ENCODE data around the gene STAT6.
"Not testable (repeated sequence)": the region's sequence is repeated elsewhere in the genome, so short reads cannot be mapped to it uniquely, and the experiment has no call there.

The STAT6 gene

DNA sequence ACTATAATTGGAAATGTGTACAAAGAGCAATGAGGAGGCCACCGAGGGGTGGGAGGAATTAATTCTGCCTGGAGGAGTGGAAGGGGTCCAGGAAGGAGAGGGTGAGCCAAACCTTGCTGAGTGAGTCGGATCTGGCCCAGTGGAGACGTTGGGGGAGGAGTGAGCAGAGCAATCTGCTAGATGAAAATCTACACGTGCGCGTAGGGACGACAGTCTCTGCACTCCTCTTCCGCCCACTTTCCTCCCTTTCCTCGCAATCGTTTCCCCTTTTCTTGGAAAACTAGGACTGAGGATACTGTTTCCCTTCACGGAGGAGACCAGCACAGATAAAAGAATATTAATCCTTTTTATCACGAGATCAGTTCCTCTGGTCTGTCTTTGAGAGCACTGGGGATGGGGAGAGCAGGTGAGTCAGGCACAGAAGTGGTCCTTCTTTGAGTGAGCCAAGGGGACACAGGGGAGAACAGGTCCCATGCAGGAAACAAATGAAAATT lies 25.1 kb downstream of the STAT6 start:
- DNase-seq: peak; percentile 32

DNA sequence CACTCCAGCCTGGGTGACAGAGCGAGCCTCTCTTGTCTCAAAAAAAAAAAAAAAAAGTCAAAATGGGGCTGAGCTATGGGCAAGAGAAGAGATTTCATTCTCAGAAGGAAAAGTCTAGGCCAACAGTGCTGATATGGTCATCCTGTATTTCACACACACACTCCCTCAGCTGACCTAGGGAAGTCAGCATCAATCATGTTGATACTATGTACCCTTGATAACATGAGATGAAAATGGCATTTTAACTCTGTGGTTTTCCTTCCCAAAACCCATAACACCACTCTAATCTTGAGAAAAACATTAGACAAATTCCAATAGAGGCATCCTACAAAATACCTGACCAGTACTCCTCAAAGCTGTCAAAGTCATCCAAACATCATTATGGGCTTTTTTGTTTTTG lies 30.3 kb downstream of the STAT6 start:
- no peak for DNase-seq

DNA sequence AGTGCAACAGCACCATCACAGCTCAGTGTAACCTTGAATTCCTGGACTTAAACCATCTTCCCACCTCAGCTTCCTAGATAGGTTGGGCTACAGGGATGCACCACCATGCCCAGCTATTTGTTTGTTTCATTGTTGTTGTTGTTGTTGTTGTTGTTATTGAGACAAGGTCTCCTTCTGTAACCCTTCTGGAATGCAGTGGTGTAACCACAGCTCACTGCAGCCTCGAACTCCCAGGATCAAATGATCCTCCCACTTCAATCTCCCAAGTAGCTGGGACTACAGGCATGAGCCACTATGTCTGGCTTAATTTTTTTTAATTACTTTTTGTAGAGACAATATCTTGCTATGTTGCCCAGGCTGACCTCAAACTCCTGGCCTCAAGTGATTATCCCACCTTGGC lies 31.3 kb downstream of the STAT6 start:
- DNase-seq: no peak

DNA sequence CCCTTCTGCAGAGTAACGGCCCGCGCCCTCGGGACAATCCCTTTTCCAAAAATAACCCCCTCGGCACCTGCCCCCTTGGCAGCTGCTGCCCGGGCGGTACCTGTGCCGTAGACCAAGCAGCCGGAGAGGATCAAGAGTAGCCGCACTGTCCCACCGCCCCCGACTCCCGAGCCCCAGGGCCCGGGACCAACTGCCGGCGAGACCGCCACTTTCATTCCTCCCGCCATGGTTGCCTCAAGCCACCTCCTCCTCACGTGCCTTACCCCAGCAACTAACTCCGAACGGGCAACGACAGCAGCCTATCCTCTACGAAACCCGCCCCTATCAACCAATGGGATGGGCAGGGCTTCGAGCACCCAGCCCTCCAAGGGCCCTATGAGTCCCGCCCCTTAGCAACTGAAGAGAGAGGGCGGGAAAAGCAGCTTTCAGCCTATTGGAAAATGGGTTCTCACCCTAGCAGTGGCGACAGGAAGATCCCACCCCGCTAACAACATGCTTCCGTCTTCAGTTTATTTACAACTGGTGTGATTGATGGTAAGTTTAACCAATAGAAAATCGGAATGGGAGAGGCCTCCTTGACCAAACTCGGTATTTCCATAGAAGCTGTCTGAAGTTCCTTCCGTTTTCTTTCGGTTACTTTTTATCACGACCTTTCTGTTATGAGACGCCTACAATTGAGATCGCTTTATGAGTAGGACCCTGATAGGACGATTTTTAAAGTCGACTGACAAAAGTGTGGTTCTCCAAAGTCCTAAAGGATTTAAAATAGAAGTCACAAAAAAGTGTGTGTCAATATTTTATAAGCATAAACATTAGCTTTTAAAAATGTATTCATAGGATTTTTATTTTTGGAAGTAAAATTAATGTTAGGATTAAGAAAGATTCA lies 32.4 kb downstream of the STAT6 start, which contains the start of gene NEMP1:
TSS of gene NEMP1 (minus strand) at position 273 of the 886 bp plus-strand sequence. CDS start at position 227, 46 bp downstream.
- DNase-seq: peak; percentile 87

DNA sequence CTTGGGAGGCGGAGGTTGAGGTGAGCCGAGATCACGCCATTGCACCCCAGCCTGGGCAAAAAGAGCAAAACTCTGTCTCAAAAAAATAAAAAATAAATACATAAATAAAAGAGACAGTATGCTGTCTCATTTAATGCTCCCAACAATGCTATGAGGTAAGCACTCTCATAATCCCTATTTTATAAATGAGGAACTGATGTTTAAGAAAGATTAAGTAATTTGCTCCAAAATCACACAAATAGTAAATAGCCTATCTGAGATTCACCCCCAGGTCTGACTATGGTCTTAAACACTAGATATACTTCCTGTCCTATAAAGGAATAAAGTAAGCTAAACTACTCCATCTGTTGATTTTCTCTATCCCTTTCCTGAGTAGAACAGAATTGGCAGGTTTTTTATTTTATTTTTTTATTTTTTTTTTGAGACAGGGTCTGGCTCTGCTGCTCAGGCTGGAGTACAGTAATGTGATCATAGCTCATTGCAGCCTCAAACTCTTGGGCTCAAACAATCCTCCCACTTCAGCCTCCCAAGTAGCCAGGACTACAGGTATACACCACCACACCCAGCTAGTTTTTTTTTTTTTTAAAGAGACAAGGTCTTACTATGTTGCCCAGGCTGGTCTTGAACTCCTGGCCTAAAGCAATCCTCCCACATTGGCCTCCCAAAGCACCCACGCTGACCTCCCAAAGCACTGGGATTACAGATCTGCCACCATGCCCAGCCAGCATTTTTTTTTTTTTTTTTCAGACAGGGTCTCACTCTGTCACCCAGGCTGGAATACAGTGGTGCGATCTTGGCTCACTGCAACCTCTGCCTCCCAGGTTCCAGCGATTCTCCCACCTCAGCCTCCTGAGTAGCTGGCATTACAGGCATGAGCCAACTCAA lies 37.4 kb downstream of the STAT6 start:
- DNase-seq: not testable (repeated sequence)

DNA sequence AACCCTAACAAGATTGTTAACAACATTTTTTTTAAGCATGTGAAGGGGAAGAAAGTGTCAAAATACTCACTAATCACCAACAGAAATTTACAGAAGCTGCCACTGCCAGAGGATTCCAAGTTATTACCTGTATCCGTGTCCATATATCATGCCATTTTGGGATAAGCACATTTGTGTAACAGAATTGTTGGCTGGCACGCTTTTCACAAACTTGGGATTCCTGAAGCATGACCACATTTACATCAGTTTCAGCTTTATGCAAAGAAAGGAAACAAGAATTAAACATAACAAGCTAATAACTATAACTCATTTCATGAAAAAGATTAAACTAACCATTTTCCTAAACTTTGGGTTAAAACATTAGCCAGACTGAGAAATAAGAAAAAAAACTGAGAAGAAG lies 38.5 kb downstream of the STAT6 start:
- no peak for DNase-seq

DNA sequence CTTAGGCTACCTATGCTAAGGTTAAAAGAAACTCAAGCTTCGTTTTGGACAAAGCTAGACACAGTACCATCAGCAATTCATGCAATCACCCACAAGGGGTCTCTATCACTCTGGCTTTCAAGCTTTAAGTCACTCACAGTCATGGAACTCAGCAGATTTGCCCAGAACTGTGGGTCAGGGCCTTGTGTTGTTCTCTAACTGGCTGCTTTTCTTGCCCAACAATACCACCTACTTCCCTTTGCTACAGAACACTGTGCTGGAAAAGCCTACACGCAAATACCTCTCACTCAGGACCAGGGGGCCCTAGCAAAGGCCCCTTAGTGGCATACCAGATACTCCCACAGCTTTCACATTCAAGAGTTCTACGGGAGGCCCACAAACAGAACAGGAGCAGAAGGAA lies 41.6 kb downstream of the STAT6 start:
- no peak for DNase-seq

DNA sequence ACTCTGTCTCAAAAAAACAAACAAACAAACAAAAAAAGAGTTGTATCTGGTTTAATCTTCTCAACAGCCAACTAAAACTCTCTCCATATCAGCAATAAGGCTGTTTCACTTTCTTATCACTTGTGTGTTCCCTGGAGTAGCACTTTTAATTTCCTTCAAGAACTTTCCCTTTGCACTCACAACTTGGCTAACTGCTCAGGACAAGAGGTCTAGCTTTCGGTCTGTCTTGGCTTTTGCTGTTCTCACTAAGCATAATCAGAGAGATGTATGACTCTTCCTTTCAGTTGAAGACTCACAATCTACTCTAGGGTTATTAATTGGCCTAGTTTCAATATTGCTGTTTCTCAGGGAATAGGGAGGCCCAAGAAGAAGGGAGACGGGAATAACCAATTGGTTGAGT lies 44.9 kb downstream of the STAT6 start:
- no peak for DNase-seq

DNA sequence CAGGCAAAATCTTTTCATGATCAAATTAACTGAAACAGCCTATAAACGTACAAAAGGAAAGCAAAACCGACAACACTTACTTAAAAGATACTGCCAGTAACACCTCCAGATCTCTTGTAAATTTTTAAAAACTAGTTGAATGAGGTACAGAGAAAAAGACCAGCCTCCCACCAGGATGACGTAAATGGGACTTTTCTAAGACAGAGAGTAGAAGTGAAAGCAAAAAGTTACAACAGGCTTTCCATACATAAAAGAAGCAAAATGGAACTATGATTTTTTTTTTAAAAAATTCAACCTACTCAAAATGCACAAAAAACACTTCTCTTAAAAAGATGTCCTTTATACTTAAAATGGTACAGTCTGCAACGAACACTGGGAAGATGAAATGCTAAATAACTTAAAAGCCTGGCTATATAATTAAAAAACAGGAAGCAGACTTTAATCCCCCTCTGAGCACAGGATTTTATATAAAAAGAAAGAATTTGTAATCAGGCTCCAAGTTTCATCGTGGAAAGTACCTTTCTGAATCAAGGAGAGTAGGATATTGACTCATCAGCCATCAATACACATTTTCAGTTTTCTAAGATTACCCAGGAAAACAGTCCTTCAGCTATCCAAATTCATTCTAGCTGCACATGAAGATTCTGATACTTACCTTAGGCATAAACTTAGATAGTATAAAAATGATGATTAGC lies 47.0 kb downstream of the STAT6 start:
- no peak for DNase-seq

DNA sequence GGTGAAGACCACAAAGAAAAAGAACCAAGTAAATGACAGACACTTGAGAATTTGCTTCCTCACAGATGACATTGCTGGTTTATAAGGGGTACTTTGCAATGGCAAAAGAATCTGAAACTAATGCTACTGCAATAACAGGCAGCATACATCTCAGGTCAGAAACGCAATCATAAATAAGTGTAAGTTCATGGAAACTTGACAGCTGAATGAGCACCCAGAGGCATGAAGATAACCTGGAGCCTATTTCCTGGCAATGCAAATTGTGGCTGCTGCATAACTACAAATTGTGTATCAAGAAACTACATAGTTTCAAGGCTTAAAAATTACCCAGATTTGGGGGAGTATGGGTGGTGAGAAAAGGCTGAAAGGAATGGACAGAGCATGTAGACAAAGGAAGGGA lies 52.7 kb downstream of the STAT6 start:
- DNase-seq: no peak

DNA sequence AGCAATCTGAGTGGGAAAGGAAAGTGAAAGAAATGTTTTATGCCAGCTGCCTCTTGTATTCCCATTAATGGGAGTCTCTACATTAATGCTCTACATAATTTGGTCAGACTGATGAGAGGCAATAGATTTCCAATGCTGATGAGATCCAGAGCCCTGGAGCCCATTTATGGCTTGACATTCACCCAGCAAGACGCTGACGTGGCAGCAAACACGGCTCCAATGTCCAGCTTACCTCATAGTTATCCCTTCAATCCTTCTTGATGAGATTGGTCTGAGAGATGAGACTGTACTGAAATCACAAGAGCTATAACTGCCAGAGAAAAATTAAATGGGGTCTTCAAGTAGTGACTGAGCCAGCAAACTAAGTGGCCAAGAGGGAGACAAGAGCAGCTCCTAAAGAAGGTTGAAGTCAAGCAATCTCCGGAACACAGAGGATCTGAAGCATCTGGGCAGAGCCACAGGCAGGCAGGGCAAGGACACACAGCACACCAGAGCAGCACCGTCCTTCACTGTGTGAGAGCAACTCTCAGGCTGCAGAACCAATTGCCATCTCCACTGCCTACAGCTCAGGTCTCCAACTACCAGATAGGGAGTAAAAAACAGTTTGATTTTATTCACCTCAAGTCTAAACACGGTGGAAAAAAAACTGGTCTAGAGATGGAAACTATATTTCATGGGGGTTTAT lies 54.0 kb downstream of the STAT6 start:
- no peak for DNase-seq

DNA sequence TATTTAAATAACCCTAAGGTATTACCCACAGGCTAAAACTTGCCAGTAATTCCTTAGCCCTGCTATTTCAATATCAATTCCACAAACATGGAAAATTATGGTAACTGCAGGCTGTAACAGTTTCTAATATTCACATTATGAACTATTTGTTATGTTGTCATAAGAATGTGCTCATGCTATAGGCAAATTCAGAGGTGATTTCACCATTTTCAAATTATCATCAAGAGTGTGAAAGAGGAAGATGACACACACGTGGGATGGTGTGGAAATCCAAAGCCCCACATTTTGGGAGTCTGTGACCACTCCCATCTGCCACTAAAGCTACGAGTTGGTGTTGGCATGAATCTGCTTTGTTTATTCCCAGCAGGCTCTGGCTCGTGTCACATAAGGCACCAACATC lies 55.3 kb downstream of the STAT6 start:
- no peak for DNase-seq

DNA sequence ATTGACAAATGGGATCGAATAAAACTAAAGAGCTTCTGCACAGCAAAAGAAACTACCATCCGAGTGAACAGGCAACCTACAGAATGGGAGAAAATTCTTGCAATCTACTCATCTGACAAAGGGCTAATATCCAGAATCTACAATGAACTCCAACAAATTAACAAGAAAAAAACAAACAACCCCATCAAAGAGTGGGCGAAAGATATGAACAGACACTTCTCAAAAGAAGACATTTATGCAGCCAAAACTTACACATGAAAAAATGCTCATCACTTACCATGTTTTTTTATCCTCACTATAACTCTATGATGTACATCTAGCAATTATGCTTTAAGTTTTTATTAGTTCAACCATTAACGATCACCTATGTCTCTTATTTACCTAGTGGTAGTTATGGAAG lies 57.3 kb downstream of the STAT6 start:
- not testable (repeated sequence) for DNase-seq

DNA sequence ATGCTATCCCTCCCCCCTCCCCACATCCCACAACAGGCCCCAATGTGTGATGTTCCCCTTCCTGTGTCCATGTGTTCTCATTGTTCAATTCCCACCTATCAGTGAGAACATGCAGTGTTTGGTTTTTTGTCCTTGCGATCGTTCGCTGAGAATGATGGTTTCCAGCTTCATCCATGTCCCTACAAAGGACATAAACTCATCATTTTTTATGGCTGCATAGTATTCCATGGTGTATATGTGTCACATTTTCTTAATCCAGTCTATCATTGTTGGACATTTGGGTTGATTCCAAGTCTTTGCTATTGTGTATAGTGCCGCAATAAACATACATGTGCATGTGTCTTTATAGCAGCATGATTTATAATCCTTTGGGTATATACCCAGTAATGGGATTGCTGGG lies 58.0 kb downstream of the STAT6 start:
- not testable (repeated sequence) for DNase-seq

DNA sequence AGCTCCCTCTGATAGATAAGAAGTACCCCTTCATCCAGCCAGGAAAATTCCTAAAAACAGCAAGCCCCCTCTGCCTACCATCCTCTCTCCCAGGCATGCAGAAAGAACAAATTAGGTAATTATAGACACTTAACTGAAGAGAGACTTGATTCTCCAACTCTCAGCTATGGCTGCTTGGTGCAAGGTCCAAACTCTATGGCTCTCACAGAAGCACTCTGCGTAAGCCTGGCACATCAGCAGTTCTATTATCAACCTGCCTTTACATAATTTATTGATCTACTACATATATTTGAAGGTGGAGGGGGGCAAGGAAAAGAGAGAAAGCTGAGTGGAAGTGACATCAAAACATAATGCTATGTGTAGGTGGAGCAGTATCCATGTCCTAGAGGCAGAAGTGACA lies 60.2 kb downstream of the STAT6 start:
- no peak for DNase-seq

DNA sequence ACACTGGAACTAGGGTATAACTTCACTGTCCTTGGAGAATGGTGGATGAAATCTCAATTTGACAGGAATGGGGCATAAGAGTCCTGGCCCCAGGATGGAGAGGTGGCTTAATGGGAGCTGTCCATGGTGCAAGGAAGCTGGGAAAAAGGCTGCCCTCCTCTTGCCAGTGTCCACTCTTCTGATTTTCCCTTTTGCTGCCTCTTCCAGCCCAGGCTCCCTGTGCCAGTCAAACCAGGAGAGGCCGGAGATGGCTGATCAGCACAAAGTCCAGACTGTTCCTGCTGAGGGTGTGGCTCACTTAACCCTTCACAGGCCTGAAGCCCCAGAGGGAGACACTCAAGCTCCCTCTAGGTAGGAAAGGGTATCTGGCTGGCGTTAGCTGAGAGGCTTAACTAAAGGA lies 61.3 kb downstream of the STAT6 start, which contains the start of gene MYO1A:
TSS of gene MYO1A (minus strand) at position 240 of the 400 bp plus-strand sequence. CDS start 1,806 bp downstream, outside the sequence.
- no peak for DNase-seq

DNA sequence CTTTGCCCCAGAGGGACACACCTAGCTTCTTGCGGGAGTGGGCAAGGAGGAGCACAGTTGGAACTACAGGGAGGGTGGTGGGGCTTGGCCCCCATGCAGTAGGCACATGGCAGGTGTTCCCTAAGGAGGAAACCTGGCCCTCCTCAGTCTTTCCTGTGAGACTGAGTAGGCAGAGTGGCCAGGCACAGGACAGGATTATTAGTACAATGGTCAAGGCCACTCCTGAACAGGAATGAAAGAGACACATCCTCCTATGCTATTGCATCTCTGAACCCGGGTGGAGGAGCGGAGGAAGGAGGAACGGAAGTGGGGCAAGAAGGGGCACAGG lies 62.1 kb downstream of the STAT6 start:
- no peak for DNase-seq

DNA sequence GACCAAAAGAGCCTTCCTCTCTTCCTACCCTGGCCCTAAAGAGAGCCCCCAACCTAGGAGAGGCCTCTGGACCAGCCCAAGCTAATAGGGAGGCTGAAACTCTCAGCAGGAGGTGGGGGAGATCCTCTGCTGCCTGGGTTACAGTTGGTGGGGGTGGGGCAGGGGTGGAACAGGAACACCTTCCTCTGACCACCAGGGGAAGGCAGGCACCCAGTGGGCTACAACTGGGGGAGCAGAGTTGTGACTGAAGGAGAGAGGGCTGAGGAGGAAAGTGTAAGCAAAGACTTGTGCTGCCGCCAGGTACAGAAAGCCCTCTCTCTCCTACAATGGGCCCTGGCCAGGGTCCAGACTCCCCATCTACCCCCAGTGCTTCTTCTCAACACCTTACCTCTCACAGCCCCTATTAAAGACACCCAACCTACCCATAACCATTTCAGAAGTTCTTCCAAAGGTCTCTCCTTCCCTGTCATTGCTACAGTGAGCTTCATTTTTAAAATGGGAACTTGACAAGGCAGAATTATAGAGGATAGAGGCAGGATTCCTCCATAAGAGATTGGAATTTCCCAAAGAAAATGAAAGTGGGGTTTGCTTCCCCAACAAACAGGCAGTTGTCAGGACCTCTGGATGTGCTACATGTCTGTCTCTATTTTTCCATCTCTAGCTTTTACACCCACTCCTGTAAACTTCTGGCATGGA lies 62.6 kb downstream of the STAT6 start:
- no peak for DNase-seq

DNA sequence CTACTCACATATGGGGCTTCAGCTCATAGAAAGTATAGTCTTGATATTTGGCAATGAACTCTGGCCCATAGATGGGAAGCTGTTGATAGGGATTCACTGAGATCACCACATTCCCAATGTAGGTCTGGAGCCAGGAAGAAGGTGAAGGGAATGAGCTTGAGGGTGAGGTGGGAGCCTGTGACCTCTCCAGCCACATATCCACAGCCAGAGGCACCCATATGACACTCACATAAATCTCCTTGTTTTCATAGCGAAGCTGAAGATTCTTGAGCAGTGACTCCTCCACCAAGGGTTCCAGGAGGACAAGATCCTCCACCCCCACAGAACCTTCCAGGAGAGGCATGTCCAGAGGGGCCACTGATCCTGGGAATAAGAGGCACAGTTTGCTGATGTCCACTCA lies 63.2 kb downstream of the STAT6 start:
- DNase-seq: no peak

DNA sequence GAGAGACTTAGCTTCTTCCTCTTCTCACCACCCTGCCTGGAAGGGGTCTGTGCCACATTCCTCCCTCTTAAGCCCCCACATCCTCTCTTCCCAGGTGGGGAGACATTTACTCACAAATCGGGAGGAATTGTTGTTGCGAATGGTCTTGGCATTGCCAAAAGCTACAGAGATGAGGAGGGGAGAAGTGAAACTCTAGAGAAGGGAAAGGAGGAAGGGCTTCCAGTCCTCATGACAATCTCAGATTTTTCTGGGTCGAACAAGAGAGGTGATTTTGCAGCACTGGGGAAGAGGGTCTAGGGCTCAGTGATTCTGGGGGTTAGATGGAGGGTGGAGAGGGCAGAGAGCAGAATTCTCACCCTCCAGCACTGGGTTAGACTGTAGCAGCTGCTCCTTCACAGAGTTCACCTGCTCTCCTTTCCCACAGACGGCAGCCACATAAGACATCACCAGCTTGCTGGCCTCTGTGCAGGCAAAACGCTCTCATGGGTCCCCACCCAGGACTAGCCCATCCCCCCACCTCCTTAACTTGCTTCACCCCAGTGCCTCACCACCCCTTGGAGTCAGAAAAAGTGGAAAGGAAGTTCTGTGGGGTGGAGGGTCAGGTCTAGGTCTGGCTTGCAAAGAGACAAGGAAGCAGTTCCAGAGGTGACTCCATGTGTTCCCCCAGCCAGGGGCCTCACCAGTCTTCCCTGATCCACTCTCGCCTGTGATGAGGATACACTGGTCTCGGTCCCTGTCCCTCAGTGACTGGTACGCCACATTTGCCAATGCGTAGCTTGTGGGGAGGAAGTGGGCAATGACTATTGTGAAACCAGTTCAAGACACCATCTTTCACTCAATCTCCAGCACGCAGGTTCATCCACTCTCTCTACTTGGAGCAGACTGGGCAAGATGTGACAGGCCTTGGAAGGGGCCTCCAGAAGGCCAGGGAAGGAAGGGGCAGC lies 63.9 kb downstream of the STAT6 start:
- DNase-seq: peak; percentile 56
